Lung (tissue), 12 donors: ENCODE data around the gene GIMD1. TPM values are rescaled to one million over a fixed set of nuclear protein-coding genes. Genes with fewer than 3 reads are reported as not detected.

Source experiments
- ATAC-seq: fragments of 200-7000 bp; cut with Tn5 transposase; one replicate; pipeline ENCODE4 v1.9.1; 2020; ENCODE audit warnings: moderate number of reproducible peaks; ENCODE audit not compliant: insufficient read depth, low FRiP score
- DNase-seq, 3 donors: peaks; one replicate each; pipeline ENCODE4 v3.0.0-alpha.2; 2013 to 2017
- H3K27ac ChIP-seq, 2 donors: one replicate each; pipeline ENCODE4 v1.5.1; 2013; ENCODE audit warnings: mild to moderate bottlenecking in 2 of 2, moderate library complexity in 2 of 2, control low read depth in 1 of 2, inconsistent platforms in 1 of 2, low read depth in 1 of 2, low read length in 1 of 2
- H3K27me3 ChIP-seq, 3 donors: one replicate each; pipeline ENCODE4 v1.5.1; 2013; ENCODE audit warnings: low read length in 2 of 3; ENCODE audit not compliant: control insufficient read depth in 3 of 3, insufficient read depth in 3 of 3
- H3K36me3 ChIP-seq, 4 donors: one replicate each; pipeline ENCODE4 v1.5.1; 2013; ENCODE audit warnings: low read length in 4 of 4, mild to moderate bottlenecking in 1 of 4, moderate library complexity in 1 of 4; ENCODE audit not compliant: control insufficient read depth in 4 of 4, insufficient read depth in 4 of 4
- H3K4me1 ChIP-seq, 5 donors: one replicate each; pipeline ENCODE4 v1.5.1; 2013; ENCODE audit warnings: low read length in 5 of 5, mild to moderate bottlenecking in 2 of 5, moderate library complexity in 1 of 5; ENCODE audit not compliant: control insufficient read depth in 5 of 5, insufficient read depth in 5 of 5
- H3K4me3 ChIP-seq: one replicate; pipeline ENCODE4 v1.5.1; 2013; ENCODE audit warnings: mild to moderate bottlenecking, control low read depth, moderate library complexity
- H3K9ac ChIP-seq, 2 donors: one replicate each; pipeline ENCODE4 v1.5.1; 2013; ENCODE audit warnings: low read length in 2 of 2, control low read depth in 1 of 2; ENCODE audit not compliant: insufficient read depth in 1 of 2
- H3K9me3 ChIP-seq, 4 donors: one replicate each; pipeline ENCODE4 v1.5.1; 2013; ENCODE audit warnings: low read length in 3 of 4, mild to moderate bottlenecking in 1 of 4, moderate library complexity in 1 of 4; ENCODE audit not compliant: control insufficient read depth in 4 of 4, insufficient read depth in 3 of 4
- CTCF ChIP-seq: IDR thresholded peaks from 2 replicates; pipeline ENCODE4 v1.5.1; 2012; ENCODE audit warnings: mild to moderate bottlenecking; ENCODE audit errors: control extremely low read depth, extremely low read depth
- WGBS, 2 donors: extraction: QIAGEN DNeasy Blood & Tissue Kit; methylation state at CpG; one replicate each; pipeline ENCODE4 v1.1.7; 2013; 5-methylcytosine and 5-hydroxymethylcytosine counted together
- polyA plus RNA-seq, 2 donors: library from polyadenylated mRNA; stranded (reverse); fragments of 200-250 nt; gene quantifications; one replicate each; pipeline ENCODE4 v1.2.1, GENCODE V29; 2013
- total RNA-seq, 2 donors: library from RNA; depleted of rRNA in 1 of 2; stranded (reverse); fragments of >200 nt in 1 of 2; gene quantifications; one replicate each; pipeline ENCODE4 v1.2.1, GENCODE V29; 2014 to 2021
- donor health status: control.
- donor health status: control.
- donor health status: Bipolar disorder and iron deficiency.
- donor health status: healthy.
- donor health status: DM: yes; HTN: yes; CAD: no.

Gene GIMD1
- total and polyA plus RNA-seq, 4 donors = not detected

GRCh38 chr4:106312997-106313522 is 55.5 kb downstream of the GIMD1 start:
- H3K27me3 ChIP-seq = no peaks in the 10 kb centered on the region
- H3K4me3 ChIP-seq = no peak overlapping the region
- no peaks in the 10 kb centered on the region for H3K9me3 ChIP-seq
- WGBS, 2 donors = 88 to 91% methylated on average over 3 of the region's 3 CpGs
- no peak for ATAC-seq
- DNase-seq = no peak
- no peak overlapping the region for H3K9ac ChIP-seq
- no peak overlapping the region for H3K27ac ChIP-seq
- TF ChIP-seq CTCF = no peak
- H3K36me3 ChIP-seq = peaks cover 0 to 7% (median 2%) of the 10 kb centered on the region in 4 donors
- H3K4me1 ChIP-seq = peaks cover 0 to 31% (median 6%) of the 10 kb centered on the region in 5 donors

- peaks cover 0 to 25% (median 4%) of the 10 kb centered on the region in 5 donors for H3K4me1 ChIP-seq
- H3K9ac ChIP-seq = no peak overlapping the region
- H3K27me3 ChIP-seq = no peaks in the 10 kb centered on the region
- H3K36me3 ChIP-seq = peaks cover 0 to 7% (median 2%) of the 10 kb centered on the region in 4 donors
- 73 to 96% methylated on average over 1 of the region's 1 CpG for WGBS, 2 donors
- DNase-seq (no peak), ATAC-seq (no peak)
- TF ChIP-seq CTCF = no peak
- H3K4me3 ChIP-seq = no peak overlapping the region
- H3K9me3 ChIP-seq = no peaks in the 10 kb centered on the region
- H3K27ac ChIP-seq = no peak overlapping the region
Observed at GRCh38 chr4:106312377-106312776, 56.2 kb downstream of the GIMD1 start.

Other genes starting within 250 kb of the GIMD1 start
- 10 to 100 TPM; 29.7 to 71.2 TPM for gene TBCK, start 52.6 kb downstream of the GIMD1 start, total RNA-seq
- 1 to 10 TPM; 6.7 to 7.6 TPM for gene TBCK, start 52.6 kb downstream of the GIMD1 start, polyA plus RNA-seq
- gene AIMP1, start 52.2 kb downstream of the GIMD1 start, total RNA-seq = 10 to 100 TPM; 29.2 to 40.7 TPM
- gene AIMP1, start 52.2 kb downstream of the GIMD1 start, polyA plus RNA-seq = 10 to 100 TPM; 28.7 to 31.0 TPM